OCI-LY3 (cell line): ENCODE data around the gene TADA3.

Experiments
- CTCF ChIP-seq: fragments of 200-600, 300-600 bp; sonication (generic); IDR thresholded peaks from 2 replicates; pipeline ENCODE4 v1.5.1; 2014; ENCODE audit warnings: antibody characterized with exemption, low read length, low read depth
- EZH2phosphoT487 ChIP-seq: fragments of 200-600 bp; shearing (Covaris generic); IDR thresholded peaks from 2 replicates; pipeline ENCODE4 v1.6.1; 2018; ENCODE audit warnings: antibody characterized with exemption, mixed run types, low read depth

- TF ChIP-seq CTCF (no peak), EZH2phosphoT487 (no peak)
Observed at GRCh38 chr3:9831253-9831652, 39.0 kb upstream of the TADA3 start.
